ENCODE results near the gene SFT2D1. TPM values are rescaled to one million over a fixed set of nuclear protein-coding genes. Genes with fewer than 3 reads are reported as not detected.

The SFT2D1 gene
- total RNA-seq, 1 donor from 2014 or later: 21.9 TPM

Other genes with a start within 250 kb of the SFT2D1 start
- not detected for gene TBXT, start 174.7 kb downstream of the SFT2D1 start, total RNA-seq
- gene PRR18, start 34.2 kb downstream of the SFT2D1 start, total RNA-seq: 0.11 TPM
- 381 TPM for gene MPC1, start 40.4 kb upstream of the SFT2D1 start, total RNA-seq
- 0.43 TPM for gene RAMACL, start 244.1 kb upstream of the SFT2D1 start, total RNA-seq

Measured in Right ventricle myocardium inferior (tissue), 1 donor.